Colonic mucosa (tissue), 4 donors: Measurements from ENCODE around the gene CHST9. TPM values are rescaled to one million over a fixed set of nuclear protein-coding genes. Genes with fewer than 3 reads are reported as not detected.

Experiments
- DNase-seq: peaks from one replicate; pipeline ENCODE4 v3.0.0-alpha.2; 2020
- H3K27ac ChIP-seq: fragments of 200-600 bp; one replicate; pipeline ENCODE4 v1.8.0; 2021
- H3K27me3 ChIP-seq: fragments of 200-600 bp; one replicate; pipeline ENCODE4 v1.8.0; 2021
- H3K36me3 ChIP-seq: fragments of 200-600 bp; one replicate; pipeline ENCODE4 v1.8.0; 2021
- H3K4me1 ChIP-seq: fragments of 200-600 bp; one replicate; pipeline ENCODE4 v1.8.0; 2021; ENCODE audit warnings: mild to moderate bottlenecking
- H3K4me3 ChIP-seq: fragments of 200-600 bp; one replicate; pipeline ENCODE4 v1.8.0; 2021
- H3K9ac ChIP-seq, 2 donors: one replicate each; pipeline ENCODE4 v1.7.0; 2013; ENCODE audit warnings: control low read depth in 2 of 2, low read depth in 2 of 2, low read length in 2 of 2
- H3K9me3 ChIP-seq: fragments of 200-600 bp; one replicate; pipeline ENCODE4 v1.8.0; 2021
- intact Hi-C: fragments of 100-400 bp; cut with DNase I; formaldehyde crosslinking; loops from one replicate; pipeline ENCODE4 v1.14.1; 2022
- total RNA-seq, 2 donors: library from RNA; stranded (reverse); fragmentation: NEBNext Ultra II Directional in 1 of 2; extraction: Animal tissue kit (Norgen Biotek cat#: 25700) in 1 of 2; gene quantifications; one replicate each; pipeline ENCODE4 v1.2.1, GENCODE V29; 2021
- TF ChIP-seq, protein P1 (sequence below): fragments of 200-600 bp; IDR thresholded peaks from one replicate; pipeline ENCODE4 v1.8.0; 2022; ENCODE audit warnings: antibody characterized with exemption, mild to moderate bottlenecking
- donor health status: healthy.
- donor health status: DM: no; HTN: no; CAD: no.
- donor health status: DM: no; HTN: no; CAD: no.

CHST9 gene
- total RNA-seq, 2 donors from 2014 or later, result 0.05 to 0.32 TPM

DNA sequence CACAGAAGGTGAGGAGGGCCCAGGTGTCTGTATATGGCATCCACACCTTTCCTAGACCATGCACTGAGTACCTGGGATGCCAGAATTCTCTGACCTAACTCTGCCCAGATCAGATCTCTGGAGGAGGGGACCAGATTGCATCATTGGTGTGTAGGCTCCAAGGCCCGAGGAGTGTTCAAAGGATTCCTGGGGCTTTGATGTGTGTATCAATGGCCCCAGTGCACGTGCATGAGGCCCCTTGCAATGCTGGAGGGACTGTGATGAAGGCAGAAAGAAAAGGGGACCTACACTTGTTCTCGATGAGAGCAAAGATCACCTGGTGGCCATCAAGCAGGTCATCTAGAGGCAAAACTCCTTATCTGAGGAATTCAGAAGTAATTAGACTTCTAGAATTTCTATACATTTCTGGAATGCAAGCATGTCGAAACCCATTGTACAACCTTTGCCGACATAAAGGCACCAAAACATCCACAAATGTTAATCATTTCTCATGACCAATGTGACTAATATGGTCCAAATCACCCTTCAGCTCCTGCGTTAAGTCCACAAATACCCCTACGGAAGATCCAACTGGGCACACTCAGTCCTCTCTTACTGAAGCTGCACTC lies 123.5 kb downstream of the CHST9 start:
- Histone ChIP-seq H3K9ac (no peak overlapping the region), H3K4me3 (no peak overlapping the region), H3K27ac (no peak overlapping the region), H3K4me1 (no peaks in the 10 kb centered on the region), H3K36me3 (no peaks in the 10 kb centered on the region), H3K9me3 (no peaks in the 10 kb centered on the region), H3K27me3 (no peaks in the 10 kb centered on the region)
- DNase-seq, result no peak
- intact Hi-C loops, result no loop called here
- TF ChIP-seq, protein P1, sequence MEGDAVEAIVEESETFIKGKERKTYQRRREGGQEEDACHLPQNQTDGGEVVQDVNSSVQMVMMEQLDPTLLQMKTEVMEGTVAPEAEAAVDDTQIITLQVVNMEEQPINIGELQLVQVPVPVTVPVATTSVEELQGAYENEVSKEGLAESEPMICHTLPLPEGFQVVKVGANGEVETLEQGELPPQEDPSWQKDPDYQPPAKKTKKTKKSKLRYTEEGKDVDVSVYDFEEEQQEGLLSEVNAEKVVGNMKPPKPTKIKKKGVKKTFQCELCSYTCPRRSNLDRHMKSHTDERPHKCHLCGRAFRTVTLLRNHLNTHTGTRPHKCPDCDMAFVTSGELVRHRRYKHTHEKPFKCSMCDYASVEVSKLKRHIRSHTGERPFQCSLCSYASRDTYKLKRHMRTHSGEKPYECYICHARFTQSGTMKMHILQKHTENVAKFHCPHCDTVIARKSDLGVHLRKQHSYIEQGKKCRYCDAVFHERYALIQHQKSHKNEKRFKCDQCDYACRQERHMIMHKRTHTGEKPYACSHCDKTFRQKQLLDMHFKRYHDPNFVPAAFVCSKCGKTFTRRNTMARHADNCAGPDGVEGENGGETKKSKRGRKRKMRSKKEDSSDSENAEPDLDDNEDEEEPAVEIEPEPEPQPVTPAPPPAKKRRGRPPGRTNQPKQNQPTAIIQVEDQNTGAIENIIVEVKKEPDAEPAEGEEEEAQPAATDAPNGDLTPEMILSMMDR, result no peak

DNA sequence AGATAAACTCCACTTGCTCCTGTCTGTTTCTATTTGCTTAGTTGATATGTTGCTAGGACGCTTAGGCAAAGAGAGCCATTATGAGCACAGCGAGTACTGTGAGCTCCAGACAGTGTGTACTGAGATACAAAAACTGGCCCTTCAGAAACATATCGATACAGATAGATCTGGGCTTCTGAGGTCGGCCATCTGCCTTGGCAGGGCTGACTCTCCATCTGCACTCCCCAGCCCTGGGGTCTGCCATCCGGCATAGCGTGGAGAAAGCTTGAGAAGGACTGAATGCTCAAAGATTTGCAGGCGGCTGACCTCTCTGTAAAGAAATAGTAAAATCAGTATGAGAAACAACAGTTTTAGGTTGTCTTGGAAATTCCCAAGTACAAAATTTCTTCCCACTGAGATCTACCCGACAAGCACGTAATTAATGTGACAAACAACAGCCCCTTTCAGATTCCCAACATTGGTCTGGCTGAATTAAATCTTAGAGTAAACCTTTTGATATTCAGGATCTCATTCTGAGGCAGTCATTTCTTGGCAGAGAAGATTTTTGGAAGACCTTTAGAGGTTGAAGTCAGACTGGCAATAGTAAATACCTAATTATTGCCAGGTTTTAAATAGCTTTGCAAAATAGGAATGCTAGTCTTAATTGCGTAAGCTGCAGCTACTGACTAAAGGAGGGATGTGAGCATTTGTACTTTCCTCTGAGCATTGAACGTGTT lies 127.4 kb downstream of the CHST9 start:
- Histone ChIP-seq H3K9me3 (no peaks in the 10 kb centered on the region), H3K36me3 (no peaks in the 10 kb centered on the region), H3K27me3 (no peaks in the 10 kb centered on the region), H3K27ac (no peak overlapping the region), H3K4me3 (no peak overlapping the region), H3K9ac (no peak overlapping the region), H3K4me1 (no peaks in the 10 kb centered on the region)
- intact Hi-C loops, result no loop called here
- TF ChIP-seq, protein P1, result no peak
- DNase-seq, result no peak

DNA sequence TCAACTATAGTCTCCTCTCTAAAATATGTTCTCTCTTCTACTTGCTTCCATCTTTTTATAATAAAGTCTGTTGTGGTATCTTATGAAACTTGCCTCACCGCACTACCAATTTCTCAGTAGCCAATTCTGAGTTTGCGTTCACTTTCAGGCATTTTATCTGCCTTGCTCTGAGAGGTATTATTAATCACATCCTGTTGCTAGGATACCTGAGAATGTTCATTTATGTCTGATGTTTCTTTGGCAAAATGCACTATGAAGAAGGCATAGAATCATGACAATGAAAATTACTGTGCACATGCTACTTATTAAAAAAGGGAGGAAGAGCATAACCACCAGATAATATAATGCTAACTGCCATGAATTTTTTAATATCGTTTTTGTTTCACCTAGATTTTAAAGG lies 130.2 kb downstream of the CHST9 start:
- no peak for DNase-seq
- no peak overlapping the region for H3K9ac ChIP-seq
- H3K4me1 ChIP-seq, result no peaks in the 10 kb centered on the region
- no peaks in the 10 kb centered on the region for H3K27me3 ChIP-seq
- no peak overlapping the region for H3K27ac ChIP-seq
- H3K4me3 ChIP-seq, result no peak overlapping the region
- intact Hi-C loops, result no loop called here
- no peaks in the 10 kb centered on the region for H3K36me3 ChIP-seq
- TF ChIP-seq, protein P1, result no peak
- H3K9me3 ChIP-seq, result no peaks in the 10 kb centered on the region

- no peak overlapping the region for H3K4me3 ChIP-seq
- TF ChIP-seq, protein P1, result no peak
- no peaks in the 10 kb centered on the region for H3K9me3 ChIP-seq
- H3K9ac ChIP-seq, result no peak overlapping the region
- no peak overlapping the region for H3K27ac ChIP-seq
- DNase-seq, result no peak
- intact Hi-C loops, result no loop called here
- H3K27me3 ChIP-seq, result no peaks in the 10 kb centered on the region
- no peaks in the 10 kb centered on the region for H3K36me3 ChIP-seq
- no peaks in the 10 kb centered on the region for H3K4me1 ChIP-seq
These were observed 135.1 kb downstream of the CHST9 start for GRCh38 chr18:27049969-27050368.

- Histone ChIP-seq H3K36me3 (no peaks in the 10 kb centered on the region), H3K27me3 (no peaks in the 10 kb centered on the region), H3K9ac (no peak overlapping the region), H3K4me1 (no peaks in the 10 kb centered on the region), H3K9me3 (no peaks in the 10 kb centered on the region), H3K4me3 (no peak overlapping the region), H3K27ac (no peak overlapping the region)
- TF ChIP-seq, protein P1, result no peak
- no peak for DNase-seq
- intact Hi-C loops, result no loop called here
These were observed 139.8 kb downstream of the CHST9 start for GRCh38 chr18:27045342-27045741.
